HEK293 (cell line): Measurements from ENCODE around the gene TP53AIP1.

Experiments used
- CTCF ChIA-PET: fragments of 350-600 bp; formaldehyde crosslinking; extraction: SDS; loops from one replicate; lab custom pipeline; 2021; ENCODE audit warnings: antibody characterized with exemption; lab: Yijun Ruan, JAX
- POLR2A ChIA-PET: fragments of 300-600 bp; formaldehyde crosslinking; extraction: SDS; loops from one replicate; lab custom pipeline; 2020; ENCODE audit warnings: antibody characterized with exemption, inconsistent platforms; lab: Yijun Ruan, JAX
- H3K27ac ChIP-seq: fragments of 200-500 bp; sonication (Bioruptor generic); 2 replicates; pipeline ENCODE4 v1.5.1; 2014; ENCODE audit warnings: low read depth, low read length, control low read depth, inconsistent platforms; ENCODE audit errors: extremely low read depth
- H3K36me3 ChIP-seq, 2 experiments: fragments of 200-500 bp in 1 of 2; sonication (Bioruptor generic) in 1 of 2; 1 replicate in 1 of 2; 2 replicates in 1 of 2; pipeline ENCODE4 v1.5.1; 2014 to 2017; ENCODE audit warnings: inconsistent platforms in 2 of 2, low read length in 2 of 2; ENCODE audit not compliant: control insufficient read depth in 2 of 2, insufficient read depth in 1 of 2
- H3K4me1 ChIP-seq: fragments of 200-500 bp; sonication (Bioruptor generic); 2 replicates; pipeline ENCODE4 v1.5.1; 2014; ENCODE audit warnings: mild to moderate bottlenecking, low read length, inconsistent platforms; ENCODE audit not compliant: control insufficient read depth, insufficient read depth
- H3K4me3 ChIP-seq: 2 replicates; pipeline ENCODE4 v1.5.1; 2011; ENCODE audit warnings: low read depth, mild to moderate bottlenecking, control low read depth, low read length, moderate library complexity
- H3K9me3 ChIP-seq: fragments of 200-500 bp; sonication (Bioruptor generic); 2 replicates; pipeline ENCODE4 v1.5.1; 2014; ENCODE audit warnings: low read depth, low read length, inconsistent platforms; ENCODE audit not compliant: control insufficient read depth, insufficient read depth
- ELK4 ChIP-seq: IDR thresholded peaks from 2 replicates; pipeline ENCODE4 v1.6.1; 2011; ENCODE audit warnings: mild to moderate bottlenecking, low read depth, low read length, borderline replicate concordance
- HOXA7 ChIP-seq: sonication (generic); formaldehyde crosslinking; IDR thresholded peaks from 2 replicates; pipeline ENCODE4 v1.8.1; 2022; ENCODE audit warnings: missing genetic modification reagents, borderline replicate concordance
- KLF10 ChIP-seq: fragments of 450-650 bp; IDR thresholded peaks from 2 replicates; pipeline ENCODE4 v1.5.1; 2018; ENCODE audit warnings: missing biosample characterization, mild to moderate bottlenecking, missing genetic modification characterization
- KLF16 ChIP-seq: fragments of 450-650 bp; formaldehyde crosslinking; IDR thresholded peaks from 2 replicates; pipeline ENCODE4 v1.5.1; 2017; ENCODE audit warnings: missing biosample characterization, missing genetic modification characterization
- MYNN ChIP-seq: fragments of 450-650 bp; formaldehyde crosslinking; IDR thresholded peaks from 2 replicates; pipeline ENCODE4 v1.5.1; 2016; ENCODE audit warnings: missing biosample characterization, missing genetic modification characterization, borderline replicate concordance
- OSR2 ChIP-seq: fragments of 450-650 bp; formaldehyde crosslinking; IDR thresholded peaks from 2 replicates; pipeline ENCODE4 v1.5.1; 2016; ENCODE audit warnings: missing biosample characterization, missing genetic modification characterization
- SCRT1 ChIP-seq: fragments of 450-650 bp; formaldehyde crosslinking; IDR thresholded peaks from 2 replicates; pipeline ENCODE4 v1.5.1; 2016; ENCODE audit warnings: missing biosample characterization, missing genetic modification characterization, borderline replicate concordance
- ZEB2 ChIP-seq: fragments of 450-650 bp; formaldehyde crosslinking; IDR thresholded peaks from 2 replicates; pipeline ENCODE4 v1.5.1; 2016; ENCODE audit warnings: missing biosample characterization, missing genetic modification characterization
- ZNF148 ChIP-seq: fragments of 450-650 bp; formaldehyde crosslinking; IDR thresholded peaks from 2 replicates; pipeline ENCODE4 v1.5.0; 2017; ENCODE audit warnings: missing biosample characterization, missing genetic modification characterization, borderline replicate concordance
- ZNF155 ChIP-seq: fragments of 450-650 bp; formaldehyde crosslinking; IDR thresholded peaks from 2 replicates; pipeline ENCODE4 v1.5.1; 2016; ENCODE audit warnings: missing biosample characterization, missing genetic modification characterization
- ZNF23 ChIP-seq: fragments of 450-650 bp; formaldehyde crosslinking; IDR thresholded peaks from 2 replicates; pipeline ENCODE4 v1.5.1; 2016; ENCODE audit warnings: missing biosample characterization, missing genetic modification characterization, borderline replicate concordance
- ZNF335 ChIP-seq: fragments of 450-650 bp; formaldehyde crosslinking; conservative IDR thresholded peaks from 2 replicates; pipeline ENCODE4 v1.5.1; 2016; ENCODE audit warnings: missing biosample characterization, missing genetic modification characterization
- ZNF341 ChIP-seq: fragments of 450-650 bp; formaldehyde crosslinking; IDR thresholded peaks from 2 replicates; pipeline ENCODE4; 2016; ENCODE audit warnings: low read depth, missing biosample characterization, missing genetic modification characterization
- ZNF433 ChIP-seq: fragments of 450-650 bp; formaldehyde crosslinking; IDR thresholded peaks from 2 replicates; pipeline ENCODE4 v1.5.1; 2016; ENCODE audit warnings: missing biosample characterization, missing genetic modification characterization, low read depth
- ZNF529 ChIP-seq: fragments of 450-650 bp; formaldehyde crosslinking; IDR thresholded peaks from 2 replicates; pipeline ENCODE4 v1.5.1; 2017; ENCODE audit warnings: missing genetic modification characterization, missing biosample characterization; ENCODE audit not compliant: insufficient replicate concordance
- ZNF530 ChIP-seq: fragments of 450-650 bp; formaldehyde crosslinking; IDR thresholded peaks from 2 replicates; pipeline ENCODE4 v1.5.1; 2016; ENCODE audit warnings: low read depth, missing biosample characterization, missing genetic modification characterization
- ZNF596 ChIP-seq: fragments of 450-650 bp; IDR thresholded peaks from 2 replicates; pipeline ENCODE4 v1.5.0; 2018; ENCODE audit warnings: missing biosample characterization, mild to moderate bottlenecking, missing genetic modification characterization, moderate library complexity
- ZNF677 ChIP-seq: fragments of 450-650 bp; IDR thresholded peaks from 2 replicates; pipeline ENCODE4 v1.5.0; 2018; ENCODE audit warnings: missing biosample characterization, mild to moderate bottlenecking, missing genetic modification characterization, moderate library complexity
- ZNF692 ChIP-seq: fragments of 450-650 bp; formaldehyde crosslinking; IDR thresholded peaks from 2 replicates; pipeline ENCODE4 v1.5.1; 2016; ENCODE audit warnings: missing biosample characterization, missing genetic modification characterization
- ZNF76 ChIP-seq: fragments of 450-650 bp; formaldehyde crosslinking; IDR thresholded peaks from 2 replicates; pipeline ENCODE4; 2016; ENCODE audit warnings: low read depth, missing biosample characterization, missing genetic modification characterization, borderline replicate concordance
- ZSCAN23 ChIP-seq: fragments of 450-650 bp; formaldehyde crosslinking; IDR thresholded peaks from 2 replicates; pipeline ENCODE4 v1.5.1; 2016; ENCODE audit warnings: missing biosample characterization, missing genetic modification characterization

TP53AIP1 gene

GRCh38 chr11:128947773-128948172 lies 5.1 kb upstream of the TP53AIP1 start:
- Histone ChIP-seq H3K36me3 (no peaks in the 10 kb centered on the region), H3K4me3 (no peak overlapping the region), H3K9me3 (no peaks in the 10 kb centered on the region), H3K4me1 (no peaks in the 10 kb centered on the region), H3K27ac (no peak overlapping the region)
- TF ChIP-seq ZNF341 (tag by site-specific recombination), result no peak
- no peak for TF ChIP-seq ZNF677
- POLR2A ChIA-PET, result interaction anchor here (0.6 kb wide), 1 partner anchor 444 kb away, joined by 3 read pairs; no protein-coding TSS in a partner anchor
- CTCF ChIA-PET, result interaction anchor here (0.5 to 18.1 kb wide), 7 partner anchors 9 to 790 kb away, joined by 3 to 556 read pairs (median 3); partner anchors contain the start of genes BARX2 and KCNJ5

- ChIA-PET CTCF (interaction anchor here (1.1 to 18.1 kb wide), 3 partner anchors 10 to 429 kb away, joined by 3 to 556 read pairs (median 24); partner anchors contain the start of genes BARX2 and KCNJ5), POLR2A (no interaction called here)
- no peaks in the 10 kb centered on the region for H3K36me3 ChIP-seq
- TF ChIP-seq ZNF433 (tag by site-specific recombination) (no peak), SCRT1 (tag by site-specific recombination) (no peak), MYNN (tag by site-specific recombination) (no peak), ZSCAN23 (tag by site-specific recombination) (no peak), ZNF529 (no peak), KLF16 (tag by site-specific recombination) (no peak), OSR2 (no peak), ZNF335 (no peak), ELK4 (no peak), ZEB2 (tag by site-specific recombination) (no peak), ZNF148 (tag by site-specific recombination) (no peak), ZNF692 (tag by site-specific recombination) (no peak), ZNF596 (no peak), HOXA7 (CRISPR knock-in tag) (no peak), KLF10 (tag by site-specific recombination) (no peak), ZNF23 (no peak), ZNF530 (tag by site-specific recombination) (no peak), ZNF76 (no peak), ZNF155 (no peak)
- no peak overlapping the region for H3K4me3 ChIP-seq
- H3K4me1 ChIP-seq, result no peaks in the 10 kb centered on the region
- no peaks in the 10 kb centered on the region for H3K9me3 ChIP-seq
- no peak overlapping the region for H3K27ac ChIP-seq
Observed at GRCh38 chr11:128946648-128947047, 4.0 kb upstream of the TP53AIP1 start.
